Stimulated activated CD4-positive, alpha-beta T cell treated with anti-CD3 and anti-CD28 coated beads, Interleukin-1b, Interleukin-23, amount 100 ng/mL, for 1 hour (primary cell): Measurements from ENCODE around the gene SUN3.

Experiments
- DNase-seq, 2 donors: peaks; one replicate each; pipeline ENCODE4 v3.0.0-alpha.2; 2020; ENCODE audit warnings: low read depth in 2 of 2

The SUN3 gene

DNA sequence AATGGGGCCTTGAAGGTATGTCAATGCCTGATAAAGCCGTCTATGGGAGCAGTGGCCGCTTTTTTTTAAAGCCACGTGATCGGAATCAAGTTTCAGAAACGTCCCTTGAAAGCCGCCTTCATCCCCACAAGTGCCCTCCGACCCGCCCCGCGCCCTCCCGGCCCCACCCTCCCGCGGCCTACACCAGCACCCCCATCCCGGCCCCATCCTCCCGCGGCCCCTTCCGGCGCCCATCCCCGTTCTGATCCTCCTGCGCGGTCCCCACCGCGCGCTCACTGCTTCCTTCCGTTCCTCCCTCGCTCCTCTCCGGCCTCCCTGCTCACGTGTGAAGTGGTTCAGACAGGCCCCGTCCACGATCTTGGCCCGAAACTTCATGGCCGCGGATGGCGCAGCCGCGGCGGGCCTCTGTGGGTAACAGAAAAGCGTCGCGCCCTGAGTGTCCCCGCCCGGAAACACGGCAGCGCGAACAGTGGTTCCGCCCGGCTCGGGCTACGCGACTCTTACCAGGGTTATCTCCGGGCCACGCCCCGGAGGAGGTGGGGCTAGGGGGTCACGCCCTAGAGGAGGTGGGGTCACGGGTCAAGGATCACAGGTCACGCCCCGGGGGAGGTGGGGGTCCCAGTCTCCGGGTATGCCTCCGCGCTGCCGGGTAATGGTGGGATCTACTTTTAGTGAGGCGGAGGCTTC is 49.6 kb downstream of the SUN3 start, which contains the start of gene HUS1:
Gene HUS1, minus strand, starts transcription at position 471 of the 687 bp plus-strand sequence. Its CDS starts 96 bp downstream, at position 375.
- DNase-seq, result peak; percentile 86 to 90

DNA sequence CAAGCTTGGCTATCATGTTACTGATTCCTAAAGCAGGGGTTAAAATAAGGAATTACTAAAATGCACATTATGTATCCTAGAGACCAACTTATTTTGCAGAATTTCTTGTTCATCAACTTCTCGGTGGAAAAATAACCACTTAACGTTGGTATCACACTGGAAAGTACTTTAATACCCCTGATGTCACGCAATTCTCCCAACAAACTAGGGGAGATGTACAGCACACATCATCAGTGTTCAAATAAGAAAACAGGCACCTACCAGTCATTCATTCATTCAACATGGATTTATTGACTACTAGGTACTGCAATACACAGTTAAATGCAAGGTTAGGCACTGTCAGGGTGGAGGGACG is 50.1 kb downstream of the SUN3 start:
- DNase-seq, result no peak

DNA sequence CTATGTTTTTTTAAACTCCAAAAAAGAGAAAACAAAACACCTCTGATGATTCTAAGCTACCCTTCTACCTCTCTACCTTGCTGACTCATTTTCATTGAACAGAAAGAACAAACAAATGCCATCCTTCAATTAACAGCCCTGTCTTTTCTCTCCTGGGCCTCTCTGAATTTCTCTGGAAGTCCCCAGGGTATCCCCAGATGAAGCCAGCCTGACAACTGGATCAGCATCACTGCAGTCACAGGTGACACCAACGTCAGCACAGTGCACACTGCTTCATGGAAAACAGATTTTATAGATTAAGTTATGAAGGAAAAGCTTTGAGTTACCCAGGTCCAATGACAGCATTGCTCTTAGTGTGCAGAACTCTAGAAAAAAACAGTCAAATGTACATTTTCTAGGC is 55.2 kb downstream of the SUN3 start:
- DNase-seq, result no peak

DNA sequence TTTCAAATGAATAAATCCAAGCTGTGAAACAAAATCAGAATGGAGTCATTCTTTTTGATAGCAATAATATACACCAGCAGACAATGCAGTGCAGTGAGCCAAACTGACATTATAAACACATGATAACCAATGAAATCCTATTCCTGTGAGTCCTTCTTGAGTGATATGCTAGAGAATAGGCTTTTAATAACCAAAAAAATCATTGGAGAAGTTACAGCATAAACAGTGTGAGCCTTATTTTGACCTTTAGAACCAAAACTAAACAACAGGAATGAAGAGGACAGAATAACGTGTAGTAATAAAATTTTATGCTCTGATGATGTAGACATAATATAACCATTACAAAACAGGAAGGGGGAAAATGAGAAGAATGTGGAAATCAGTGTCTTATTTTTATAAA is 58.1 kb downstream of the SUN3 start:
- no peak for DNase-seq

DNA sequence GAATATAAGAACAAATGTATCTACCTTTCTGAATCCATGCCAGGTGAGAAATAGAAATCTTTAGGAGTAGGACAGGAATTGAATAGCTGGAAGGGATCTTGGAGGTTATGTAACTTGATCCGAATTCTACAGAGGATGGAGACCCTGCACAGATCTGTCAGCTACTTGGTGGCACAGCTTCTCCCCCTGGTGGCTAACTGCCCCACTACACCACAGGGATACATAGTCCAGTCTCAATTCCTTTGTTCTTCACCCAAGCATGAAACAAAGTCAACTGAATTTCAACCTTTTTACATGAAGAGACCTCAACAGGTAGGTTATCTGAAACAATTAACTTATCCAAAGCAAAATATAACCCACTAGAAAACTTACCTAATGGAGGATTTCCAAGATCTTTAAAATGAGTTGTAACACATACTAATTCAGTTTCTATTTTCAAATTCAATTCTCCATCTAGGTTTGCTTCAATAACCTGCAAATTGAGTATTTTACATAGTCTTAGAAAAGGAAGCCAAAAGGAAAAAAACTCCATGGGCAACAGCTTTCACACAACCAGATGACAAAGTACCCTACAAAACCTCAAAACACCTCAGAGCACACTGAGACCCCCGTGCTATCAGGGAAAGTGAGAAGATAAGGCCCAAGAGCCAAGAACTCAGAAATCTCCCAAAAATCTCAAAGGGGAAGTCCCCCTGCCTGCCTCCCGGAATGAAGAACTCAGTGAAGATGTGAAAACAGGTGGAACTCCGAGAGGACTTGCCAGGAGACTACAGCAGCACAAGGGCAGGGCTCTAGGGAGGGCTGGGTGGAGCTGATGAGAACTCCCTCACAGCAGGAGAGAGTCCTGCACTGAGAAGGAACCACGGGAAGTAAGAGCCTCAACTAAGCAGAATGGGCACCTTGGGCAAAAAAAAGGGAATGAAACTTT is 59.8 kb downstream of the SUN3 start:
- peak in 1 of 2 donors; percentile 21 for DNase-seq

DNA sequence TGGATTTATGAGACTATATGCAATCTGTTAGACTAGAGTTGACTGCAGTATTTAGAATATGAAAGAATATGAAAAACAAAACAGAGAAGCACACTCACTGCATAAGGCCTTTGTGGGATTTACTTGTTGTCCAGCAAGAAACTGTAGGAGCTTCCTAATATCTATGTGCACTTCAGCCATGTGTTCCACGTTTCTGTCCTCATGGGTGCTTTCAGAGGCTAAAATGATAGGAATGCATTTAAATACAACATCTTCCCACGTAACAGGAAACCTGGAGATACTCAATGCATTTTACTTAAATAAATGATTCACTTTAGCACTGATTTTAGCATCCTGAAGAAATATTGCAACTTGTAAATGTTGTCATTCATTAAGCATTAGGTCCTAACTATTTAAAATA is 61.2 kb downstream of the SUN3 start:
- no peak for DNase-seq

DNA sequence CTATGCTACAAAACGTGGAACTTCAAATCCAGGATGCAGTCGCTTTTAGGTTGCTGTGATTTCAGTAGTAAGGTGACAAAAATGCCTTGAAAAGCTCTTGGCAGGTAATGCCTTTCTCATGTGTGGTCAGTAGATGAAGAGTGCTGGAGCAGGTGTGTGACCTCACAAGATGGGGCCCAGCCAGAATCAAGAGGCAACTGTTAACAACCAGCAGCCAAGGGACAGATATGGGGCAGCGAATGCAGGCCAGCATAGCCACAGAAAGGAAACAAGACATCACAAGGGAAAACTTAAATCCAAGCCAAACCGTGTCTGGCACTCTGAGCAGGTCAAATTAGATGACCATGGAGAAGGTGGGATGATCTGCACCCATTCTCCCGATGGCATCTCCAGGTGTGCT is 61.8 kb downstream of the SUN3 start:
- no peak for DNase-seq

DNA sequence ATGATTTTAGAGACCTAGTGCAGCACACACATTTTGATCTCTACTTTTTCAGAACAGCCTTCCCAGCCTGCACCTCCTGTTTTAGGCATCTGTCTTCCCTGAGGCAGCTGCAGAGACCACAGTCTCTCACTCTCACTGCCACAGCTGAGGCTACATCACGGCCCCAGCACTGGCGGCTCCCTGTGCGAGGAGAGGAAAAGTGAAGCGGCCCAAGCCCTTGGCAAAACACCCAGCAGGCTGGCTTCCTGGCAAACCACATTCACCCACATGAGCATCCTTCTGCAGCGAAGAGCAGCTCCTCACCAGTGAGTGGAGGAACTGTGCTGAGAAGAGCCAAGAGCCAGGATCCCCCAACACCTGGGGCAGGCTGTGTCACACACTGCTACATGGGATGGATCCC is 63.5 kb downstream of the SUN3 start:
- no peak for DNase-seq

DNA sequence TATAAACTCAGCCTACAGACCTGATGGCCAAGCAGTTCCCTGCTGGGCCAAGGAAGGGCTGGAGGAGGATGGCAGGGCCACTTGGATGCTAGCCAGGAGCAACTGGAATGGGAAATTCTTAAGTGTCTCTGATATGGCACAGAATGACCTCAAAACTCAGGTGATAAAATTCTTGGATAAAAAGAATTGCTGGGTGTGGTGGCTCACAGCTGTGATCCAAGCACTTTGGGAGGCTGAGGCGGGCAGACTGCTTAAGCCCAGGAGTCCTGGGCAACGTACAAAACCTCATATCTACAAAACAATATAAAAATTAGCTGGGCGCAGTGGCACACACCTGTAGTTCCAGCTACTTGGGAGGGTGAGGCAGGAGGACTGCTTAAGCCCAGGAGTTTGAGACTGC is 66.6 kb downstream of the SUN3 start:
- no peak for DNase-seq

DNA sequence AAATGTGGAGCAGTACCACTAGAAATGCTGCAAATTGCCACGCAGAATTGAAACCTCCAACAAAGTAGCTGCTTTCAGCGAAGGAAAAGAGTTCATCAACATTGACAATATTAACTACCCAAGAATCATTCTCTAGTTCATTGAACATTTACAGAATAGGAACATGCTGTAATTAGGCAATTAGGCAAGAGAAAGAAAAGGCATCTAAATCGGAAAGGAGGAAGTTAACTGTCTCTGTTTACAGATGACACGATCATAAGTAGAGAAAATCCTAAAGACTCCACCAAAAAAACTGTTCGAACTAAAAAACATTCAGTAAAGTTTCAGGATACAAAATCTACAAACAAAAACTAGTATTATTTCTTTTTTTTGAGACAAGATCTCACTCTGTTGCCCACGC is 71.8 kb downstream of the SUN3 start:
- DNase-seq, result no peak

DNA sequence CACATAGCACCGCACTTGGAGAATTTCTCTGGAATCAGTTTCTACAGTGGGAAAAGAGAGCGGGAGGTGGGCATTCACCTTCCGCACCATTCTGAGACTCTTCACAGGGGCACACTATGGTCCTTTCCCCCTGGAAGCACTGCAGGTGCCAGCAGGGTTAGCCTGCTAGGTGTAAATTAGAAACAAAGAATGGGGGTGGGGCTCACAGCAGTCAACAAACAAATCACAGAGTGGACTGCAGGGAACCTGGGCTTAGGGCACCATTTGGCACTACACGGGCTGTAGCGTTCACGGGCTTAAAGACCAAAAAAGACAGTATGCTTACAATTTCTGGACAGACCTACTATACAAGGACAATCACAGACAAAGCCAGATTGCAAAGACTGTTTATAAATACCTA is 72.7 kb downstream of the SUN3 start:
- no peak for DNase-seq

DNA sequence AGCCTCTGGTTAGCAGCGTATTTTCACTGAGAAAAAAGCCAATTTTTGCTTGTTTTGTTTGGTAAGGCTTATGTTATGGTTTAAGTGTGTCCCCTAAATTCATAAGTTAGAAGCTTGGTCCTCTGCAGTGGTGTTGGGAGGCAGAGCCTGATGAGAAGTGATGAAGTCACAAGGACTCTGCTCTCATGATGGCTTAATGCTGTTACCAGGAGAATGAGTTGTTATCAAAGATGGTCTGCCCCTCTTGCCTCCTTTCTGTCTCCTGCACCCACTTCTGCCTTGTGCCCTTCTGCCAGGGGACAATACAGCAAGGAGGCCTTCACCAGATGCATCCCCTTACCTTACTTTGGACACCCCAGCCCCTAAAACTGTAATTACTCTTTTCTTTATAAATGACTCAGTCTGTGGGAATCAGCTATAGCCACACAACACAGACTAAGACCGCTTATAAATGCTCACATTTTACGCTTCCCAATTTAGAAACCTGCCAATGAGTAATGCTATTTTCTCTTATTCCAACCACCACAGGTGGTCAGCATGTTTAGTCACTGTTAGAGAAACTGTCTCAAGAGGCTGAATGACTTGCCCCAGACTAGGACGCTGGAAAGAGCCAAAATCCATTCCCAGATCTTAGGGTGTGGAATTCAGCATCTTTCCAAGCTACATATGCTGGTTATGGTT is 74.5 kb downstream of the SUN3 start:
- DNase-seq, result no peak

DNA sequence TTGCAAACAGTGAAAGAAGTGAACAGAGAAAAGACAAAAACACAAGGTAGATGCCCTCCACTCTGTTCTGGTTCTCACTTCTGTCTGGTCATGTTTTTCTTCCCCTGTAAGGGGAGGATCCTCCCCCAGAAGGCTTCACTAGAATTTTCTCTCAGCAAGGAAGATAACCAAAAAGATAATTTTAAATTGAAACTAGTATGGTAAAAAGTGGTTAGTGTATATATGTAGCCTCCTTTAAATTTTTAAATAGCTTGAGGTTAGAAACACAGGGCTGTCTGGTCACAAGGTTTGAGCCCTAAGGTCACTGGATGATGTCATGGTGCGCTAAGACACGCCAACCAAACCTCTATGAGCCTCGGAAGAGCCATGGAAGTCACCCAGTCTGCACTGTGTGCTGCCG is 75.1 kb downstream of the SUN3 start:
- no peak for DNase-seq

DNA sequence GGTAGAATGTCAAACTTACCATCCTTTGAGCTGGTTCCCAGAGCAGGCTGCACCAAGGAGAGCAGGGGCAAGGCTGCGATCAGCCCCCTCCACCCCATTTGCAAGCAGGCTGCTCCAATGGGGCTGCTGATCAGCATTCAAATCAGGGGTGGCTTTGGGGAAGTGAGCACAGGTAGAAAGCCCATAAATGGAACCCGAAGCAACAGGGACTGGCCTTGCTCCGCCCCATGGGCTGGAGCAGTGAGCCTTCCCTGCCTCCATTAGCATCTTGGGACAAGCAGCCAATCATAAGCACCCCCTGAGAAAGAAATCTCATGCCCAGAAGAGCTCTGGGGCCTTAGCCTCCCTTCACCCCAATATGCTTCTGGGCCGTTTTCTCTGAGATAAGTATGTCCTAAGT is 76.7 kb downstream of the SUN3 start:
- DNase-seq, result no peak

DNA sequence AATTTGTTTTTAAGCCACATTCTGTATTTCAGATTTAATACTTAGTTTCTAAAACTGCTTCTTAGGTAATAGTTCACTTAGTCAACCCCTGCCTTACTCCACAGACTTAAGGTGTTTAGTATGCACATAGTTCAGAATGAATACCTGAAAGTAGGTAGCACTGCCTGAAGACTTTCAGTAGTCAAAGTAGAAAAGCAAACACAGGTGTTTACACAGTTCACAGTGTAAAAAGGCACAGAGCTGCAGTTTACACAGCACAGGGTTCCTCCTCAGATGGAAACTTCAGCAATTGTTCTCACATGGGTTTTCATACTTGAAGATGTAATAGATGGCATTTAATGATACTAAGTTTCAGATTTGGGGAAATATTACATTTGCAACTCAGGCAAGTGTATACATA is 77.5 kb downstream of the SUN3 start:
- DNase-seq, result no peak

DNA sequence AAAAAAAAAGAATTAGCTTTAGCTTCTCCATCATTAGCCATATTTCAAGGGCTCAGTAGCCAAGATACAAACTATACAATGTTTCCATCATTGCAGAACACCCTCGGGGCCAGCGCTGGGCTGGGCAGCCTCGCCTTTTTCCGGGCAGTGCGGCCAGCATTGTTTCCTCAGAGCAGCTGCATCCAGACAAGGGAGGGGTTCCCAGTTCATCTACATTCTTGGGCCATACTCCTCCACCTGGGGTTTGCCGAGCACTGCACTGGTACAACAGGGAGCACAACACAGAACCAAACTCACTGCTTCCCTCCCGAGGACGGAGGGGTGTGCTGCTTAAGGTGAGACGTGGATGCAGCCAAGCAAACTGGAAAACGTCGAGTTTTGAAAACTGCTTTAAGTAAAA is 78.2 kb downstream of the SUN3 start:
- no peak for DNase-seq

DNA sequence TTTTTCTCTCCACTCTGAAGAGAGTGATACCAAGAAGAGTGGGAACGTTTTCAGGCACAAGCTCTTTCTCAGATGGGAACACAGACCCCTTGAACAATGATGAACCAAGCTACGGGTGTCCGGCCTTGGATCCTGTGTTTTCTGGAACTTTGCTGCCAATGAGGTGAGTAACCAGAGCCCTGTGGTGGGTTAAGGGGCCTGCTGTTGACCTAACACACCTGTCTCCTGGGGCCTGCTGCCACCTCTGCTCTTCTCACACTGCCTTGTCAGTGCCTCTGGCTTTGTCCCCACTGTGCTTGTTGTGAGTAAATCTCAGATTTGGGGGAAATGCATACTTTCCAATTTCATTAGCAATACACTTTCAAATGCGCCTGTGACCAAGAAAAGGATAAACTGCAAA is 79.2 kb downstream of the SUN3 start:
- DNase-seq, result no peak

DNA sequence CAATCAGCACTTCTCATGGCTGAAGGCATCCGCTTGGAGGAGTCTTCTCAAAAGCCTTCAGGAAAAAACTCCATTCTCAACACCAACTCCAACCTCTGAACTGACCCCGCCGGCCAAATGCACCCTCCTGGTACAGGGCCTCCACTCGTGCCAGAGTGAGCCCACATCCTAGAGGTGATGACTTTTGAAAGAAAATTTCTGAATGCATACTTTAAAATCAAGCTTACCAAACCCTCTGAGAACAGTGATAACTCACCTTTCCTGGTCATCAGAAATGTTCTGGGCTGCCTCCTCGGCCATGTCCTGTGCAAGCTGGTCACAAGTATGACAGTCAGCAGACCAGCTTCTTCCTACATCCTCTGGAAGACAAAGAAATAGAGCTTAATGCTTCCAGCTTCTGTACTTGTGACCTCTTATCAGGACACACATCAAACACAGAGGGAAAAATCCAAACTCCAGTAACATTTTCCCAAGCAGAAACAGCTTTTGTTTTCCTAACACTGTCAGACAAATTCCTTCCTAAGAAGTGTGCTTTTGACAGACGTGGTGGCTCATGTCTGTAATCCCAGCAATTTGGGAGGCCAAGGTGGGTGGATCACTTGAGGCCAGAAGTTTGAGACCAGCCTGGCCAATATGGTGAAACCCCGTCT is 80.6 kb downstream of the SUN3 start, which contains the start of gene PKD1L1:
Gene PKD1L1, minus strand, starts transcription at position 326 of the 650 bp plus-strand sequence. Its CDS starts 26 bp downstream, at position 300.
- no peak for DNase-seq

DNA sequence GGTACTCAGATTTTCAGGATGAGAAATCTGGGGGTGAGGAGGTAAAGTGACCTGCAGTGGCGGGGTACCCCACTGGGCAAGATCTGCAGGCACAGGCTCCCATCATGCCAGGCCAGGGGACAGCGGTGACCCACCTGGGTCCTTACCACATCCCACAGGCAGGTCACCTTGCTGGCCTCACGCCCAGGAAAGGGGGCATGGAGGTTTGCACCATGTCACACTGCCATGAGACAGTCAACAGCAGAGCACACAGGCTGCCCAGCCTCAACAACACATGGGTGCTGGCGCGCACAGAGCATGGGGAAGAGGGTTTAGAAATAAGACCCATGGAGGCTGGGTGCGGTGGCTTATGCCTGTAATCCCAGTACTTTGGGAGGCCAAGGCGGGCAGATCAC is 81.6 kb downstream of the SUN3 start:
- DNase-seq, result no peak

DNA sequence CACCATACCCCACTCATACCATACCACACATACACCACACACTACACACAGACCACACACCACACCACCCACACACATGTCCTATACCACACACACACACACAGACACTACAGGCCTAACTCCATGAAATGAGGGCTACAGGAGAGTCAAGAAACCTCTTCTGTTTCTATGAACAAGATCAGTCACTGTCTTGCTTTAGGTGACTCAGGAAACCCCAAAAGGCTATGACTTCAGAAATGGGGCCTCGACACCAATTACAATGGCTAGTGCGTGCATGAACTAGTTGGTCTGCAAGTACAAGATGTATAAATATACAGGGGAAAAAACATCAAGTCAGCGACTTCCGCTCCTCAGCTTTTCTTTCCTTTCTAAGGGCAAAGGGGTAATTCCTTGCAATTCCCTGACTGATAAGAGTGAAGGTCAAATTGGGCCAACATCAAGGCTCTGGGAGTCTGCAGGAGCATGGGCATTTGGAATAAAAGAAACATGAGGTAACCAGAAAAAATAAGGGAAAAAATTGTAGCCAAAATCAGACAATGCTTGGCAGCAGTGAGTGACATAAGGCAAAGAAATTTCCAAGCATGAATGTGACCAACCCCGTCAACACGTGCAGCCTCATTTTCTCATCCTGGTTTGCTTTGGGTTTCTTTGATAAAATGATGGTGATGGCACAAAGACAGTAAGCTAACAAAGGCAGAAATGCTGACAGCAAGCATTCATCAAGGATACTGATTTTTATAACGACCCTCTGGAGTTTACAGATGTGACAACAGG is 82.1 kb downstream of the SUN3 start:
- no peak for DNase-seq
